T-helper 1 cell treated with Interleukin-12 subunit alpha and Interleukin-12 subunit beta and Interleukin-4 antibody, amounts not matched to agents 30 ng/mL and 1 ng/mL, for 36 hours (primary cell): ENCODE results near the gene KMT2D. TPM values are rescaled to one million over a fixed set of nuclear protein-coding genes. Genes with fewer than 3 reads are reported as not detected.
"Not testable (repeated sequence)": the region's sequence is repeated elsewhere in the genome, so short reads cannot be mapped to it uniquely, and the experiment has no call there.

Source experiments
- intact Hi-C: fragments of 100-400 bp; cut with micrococcal nuclease; formaldehyde crosslinking; loops from one replicate; pipeline ENCODE4 v1.15.1; 2024
- total RNA-seq: library from RNA; stranded (reverse); gene quantifications from 2 replicates; pipeline ENCODE4 v1.2.3, GENCODE V29; 2022

Gene KMT2D
- total RNA-seq, 1 donor from 2014 or later = 123 TPM

- intact Hi-C loops = loop anchor here (1.0 to 2.0 kb wide), 8 partner anchors 9 to 146 kb away; partner anchors contain the start of genes LMBR1L and TUBA1A
Measured at GRCh38 chr12:49088932-49089330, 28.3 kb upstream of the KMT2D start.

GRCh38 chr12:49088150-49088931, 27.7 kb upstream of the KMT2D start:
- intact Hi-C loops = loop anchor here (1.0 to 2.0 kb wide), 8 partner anchors 10 to 147 kb away; partner anchors contain the start of genes LMBR1L and TUBA1A

GRCh38 chr12:49086116-49086515, 25.5 kb upstream of the KMT2D start:
- intact Hi-C loops = no loop called here

GRCh38 chr12:49084438-49084837, 23.8 kb upstream of the KMT2D start:
- intact Hi-C loops = no loop called here

GRCh38 chr12:49079793-49080192, 19.2 kb upstream of the KMT2D start:
- intact Hi-C loops = no loop called here

- intact Hi-C loops = loop anchor here (1.0 to 2.0 kb wide), 10 partner anchors 11 to 672 kb away; partner anchors contain the start of genes DDX23, KMT2D, LMBR1L and MCRS1
Measured at GRCh38 chr12:49070971-49071370, 10.4 kb upstream of the KMT2D start.

- intact Hi-C loops = loop anchor here (1.0 to 2.0 kb wide), 11 partner anchors 9 to 673 kb away; partner anchors contain the start of genes DDX23, KMT2D, LMBR1L and MCRS1
Measured at GRCh38 chr12:49069507-49070346, 9.1 kb upstream of the KMT2D start, which contains the start of gene RHEBL1. TSS of gene RHEBL1 (minus strand) at chr12:49069979. CDS start at chr12:49069785, 194 bp downstream.

- intact Hi-C loops = loop anchor here (1.0 kb wide), 1 partner anchor 13 kb away; no protein-coding TSS in a partner anchor
Measured at GRCh38 chr12:49068879-49069506, 8.4 kb upstream of the KMT2D start.

GRCh38 chr12:49066120-49066519, 5.5 kb upstream of the KMT2D start:
- intact Hi-C loops = no loop called here

- intact Hi-C loops = loop anchor here (1.0 to 2.0 kb wide), 6 partner anchors 24 to 258 kb away; partner anchors contain the start of genes LMBR1L and TROAP
Measured at GRCh38 chr12:49064767-49065152, 4.2 kb upstream of the KMT2D start.

- intact Hi-C loops = not testable (repeated sequence)
Measured at GRCh38 chr12:49061916-49062315, 1.3 kb upstream of the KMT2D start.

GRCh38 chr12:49061157-49061650, 610 bp upstream of the KMT2D start:
- intact Hi-C loops = no loop called here

GRCh38 chr12:49059299-49060171, 1.1 kb downstream of the KMT2D start:
- intact Hi-C loops = loop anchor here (1.0 to 5.0 kb wide), 4 partner anchors 11 to 377 kb away; partner anchors contain the start of genes CCNT1, KANSL2 and PRKAG1

GRCh38 chr12:49059045-49059298, 1.6 kb downstream of the KMT2D start:
- intact Hi-C loops = loop anchor here (5.0 kb wide), 2 partner anchors 342 to 377 kb away; partner anchors contain the start of genes CCNT1 and KANSL2

- intact Hi-C loops = loop anchor here (5.0 kb wide), 2 partner anchors 341 to 376 kb away; partner anchors contain the start of genes CCNT1 and KANSL2
Measured at GRCh38 chr12:49058366-49059044, 2.1 kb downstream of the KMT2D start.

GRCh38 chr12:49057888-49058287, 2.7 kb downstream of the KMT2D start:
- intact Hi-C loops = loop anchor here (2.0 to 5.0 kb wide), 5 partner anchors 131 to 376 kb away; partner anchors contain the start of genes CCNT1, DDX23, KANSL2 and TUBA1A

- intact Hi-C loops = loop anchor here (1.0 to 5.0 kb wide), 9 partner anchors 13 to 374 kb away; partner anchors contain the start of genes ARF3, CCNT1, DDX23 and KANSL2
Measured at GRCh38 chr12:49055978-49056754, 4.4 kb downstream of the KMT2D start.

- intact Hi-C loops = loop anchor here (5.0 kb wide), 2 partner anchors 338 to 373 kb away; partner anchors contain the start of genes CCNT1 and KANSL2
Measured at GRCh38 chr12:49055092-49055491, 5.5 kb downstream of the KMT2D start.
